Measurements from ENCODE around the gene RFX6.
"Not testable (repeated sequence)": the region's sequence is repeated elsewhere in the genome, so short reads cannot be mapped to it uniquely, and the experiment has no call there.

RFX6 gene, protein sequence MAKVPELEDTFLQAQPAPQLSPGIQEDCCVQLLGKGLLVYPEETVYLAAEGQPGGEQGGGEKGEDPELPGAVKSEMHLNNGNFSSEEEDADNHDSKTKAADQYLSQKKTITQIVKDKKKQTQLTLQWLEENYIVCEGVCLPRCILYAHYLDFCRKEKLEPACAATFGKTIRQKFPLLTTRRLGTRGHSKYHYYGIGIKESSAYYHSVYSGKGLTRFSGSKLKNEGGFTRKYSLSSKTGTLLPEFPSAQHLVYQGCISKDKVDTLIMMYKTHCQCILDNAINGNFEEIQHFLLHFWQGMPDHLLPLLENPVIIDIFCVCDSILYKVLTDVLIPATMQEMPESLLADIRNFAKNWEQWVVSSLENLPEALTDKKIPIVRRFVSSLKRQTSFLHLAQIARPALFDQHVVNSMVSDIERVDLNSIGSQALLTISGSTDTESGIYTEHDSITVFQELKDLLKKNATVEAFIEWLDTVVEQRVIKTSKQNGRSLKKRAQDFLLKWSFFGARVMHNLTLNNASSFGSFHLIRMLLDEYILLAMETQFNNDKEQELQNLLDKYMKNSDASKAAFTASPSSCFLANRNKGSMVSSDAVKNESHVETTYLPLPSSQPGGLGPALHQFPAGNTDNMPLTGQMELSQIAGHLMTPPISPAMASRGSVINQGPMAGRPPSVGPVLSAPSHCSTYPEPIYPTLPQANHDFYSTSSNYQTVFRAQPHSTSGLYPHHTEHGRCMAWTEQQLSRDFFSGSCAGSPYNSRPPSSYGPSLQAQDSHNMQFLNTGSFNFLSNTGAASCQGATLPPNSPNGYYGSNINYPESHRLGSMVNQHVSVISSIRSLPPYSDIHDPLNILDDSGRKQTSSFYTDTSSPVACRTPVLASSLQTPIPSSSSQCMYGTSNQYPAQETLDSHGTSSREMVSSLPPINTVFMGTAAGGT

DNA sequence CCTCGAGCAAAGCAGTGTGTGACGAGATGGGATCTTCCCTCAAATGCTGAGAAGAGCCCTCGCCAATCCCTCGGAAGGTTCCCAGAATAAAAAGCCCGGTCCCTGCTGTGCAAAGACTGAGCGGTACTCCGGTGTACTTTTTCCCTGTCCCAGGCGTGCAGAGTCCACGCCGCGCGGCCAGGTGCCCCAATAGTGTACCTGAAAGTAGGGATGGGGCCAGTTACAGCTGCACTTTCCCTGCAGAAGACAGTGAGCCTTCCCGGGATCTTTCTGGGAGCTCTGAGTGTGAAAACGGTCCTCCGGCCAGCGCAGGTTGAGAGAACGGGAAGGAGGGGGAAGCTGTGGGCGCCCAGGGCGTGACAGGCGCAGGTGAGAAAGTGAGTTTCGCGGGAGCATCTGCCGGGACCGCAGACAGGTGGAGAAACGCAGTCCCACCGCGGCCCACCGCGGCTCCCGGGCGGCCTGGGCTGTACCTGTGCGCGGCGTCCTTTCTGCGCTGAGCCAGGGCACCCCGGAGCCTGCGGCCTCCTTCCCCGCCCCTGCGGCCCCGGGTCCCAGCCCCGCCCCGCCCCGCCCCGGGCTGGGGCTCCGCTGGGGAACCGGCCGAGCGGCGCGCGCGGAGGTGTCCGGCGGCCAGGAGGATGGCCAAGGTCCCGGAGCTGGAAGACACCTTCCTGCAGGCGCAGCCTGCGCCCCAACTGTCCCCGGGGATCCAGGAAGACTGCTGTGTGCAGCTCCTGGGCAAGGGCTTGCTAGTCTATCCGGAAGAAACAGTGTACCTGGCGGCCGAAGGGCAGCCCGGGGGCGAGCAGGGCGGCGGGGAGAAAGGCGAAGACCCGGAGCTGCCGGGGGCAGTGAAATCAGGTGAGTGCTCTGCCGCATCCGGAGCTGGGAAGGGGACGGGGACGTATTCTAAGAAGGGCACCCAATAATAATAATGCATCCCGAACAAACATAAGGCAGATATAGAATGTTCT is at the start of gene RFX6:
Gene RFX6 (plus strand): TSS at position 608 of the 977 bp plus-strand sequence. CDS start 34 bp downstream, at position 642.
- H3K4me3 Mint-ChIP-seq = peak within 1 kb of the TSS; percentile 48 to 79
- no peaks in the 10 kb centered on the region for H3K9me3 Mint-ChIP-seq
- peaks cover 45% of the 10 kb centered on the region for H3K27me3 Mint-ChIP-seq
- no peak for DNase-seq
- H3K4me1 Mint-ChIP-seq = peaks cover 11% of the 10 kb centered on the region
- peak; percentile 62 for ATAC-seq
- no peak within 1 kb of the TSS for H3K27ac Mint-ChIP-seq

DNA sequence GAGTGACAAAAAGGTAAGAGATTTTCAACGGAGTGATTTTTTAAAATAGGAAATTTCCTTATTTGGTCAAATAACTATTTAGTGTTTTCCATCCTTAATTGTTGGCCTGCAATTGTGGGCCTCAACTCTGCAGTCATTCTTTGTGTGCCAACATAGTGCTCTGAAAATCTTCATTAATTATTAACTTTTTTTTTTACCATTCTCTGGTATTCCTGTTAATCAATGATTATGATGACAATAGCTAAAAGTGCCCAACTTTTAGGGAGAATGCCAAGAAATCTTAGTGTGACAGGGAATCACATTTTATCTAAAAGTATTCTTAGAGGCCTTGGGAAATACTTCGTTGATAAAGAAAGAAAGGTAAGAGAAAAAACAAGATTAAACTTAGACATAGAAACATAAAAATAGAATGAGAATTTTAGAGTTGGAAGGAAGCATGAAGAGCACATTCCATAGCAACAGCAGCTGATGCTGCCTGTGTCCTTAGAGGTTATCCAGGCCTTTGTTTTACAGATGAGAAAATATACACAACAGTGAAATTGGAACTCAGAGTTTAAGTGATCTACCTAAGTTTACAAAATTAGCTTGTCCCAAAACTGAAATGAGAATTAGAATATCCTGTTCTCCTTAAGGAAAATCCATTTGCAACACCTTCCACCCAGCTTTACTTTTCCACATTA is 49.3 kb upstream of the RFX6 start:
- no peaks in the 10 kb centered on the region for H3K27me3 Mint-ChIP-seq
- DNase-seq (no peak), ATAC-seq (no peak)
- H3K9me3 Mint-ChIP-seq = peaks cover 6 to 16% of the 10 kb centered on the region in 2 donors
- no peak overlapping the region for H3K4me3 Mint-ChIP-seq
- H3K27ac Mint-ChIP-seq = no peak overlapping the region
- H3K4me1 Mint-ChIP-seq = no peaks in the 10 kb centered on the region

DNA sequence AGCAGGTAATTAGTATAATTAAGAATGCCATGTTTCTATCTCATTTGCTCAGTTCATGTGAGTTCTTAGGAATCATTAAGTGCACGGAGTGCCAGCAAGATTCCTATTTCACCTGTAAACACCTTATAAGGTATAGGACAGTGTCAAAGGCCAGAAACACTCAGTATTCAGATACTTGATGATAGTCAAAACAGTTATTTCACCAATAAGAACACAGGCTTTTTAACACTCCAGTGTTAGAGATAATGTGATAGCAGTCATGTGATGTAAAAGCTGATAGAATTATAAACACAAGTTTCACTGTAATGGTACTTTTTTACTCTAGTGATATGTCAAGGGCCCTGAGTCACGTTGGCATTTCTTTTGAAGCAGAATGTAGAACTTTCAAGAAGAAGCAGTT is 48.1 kb upstream of the RFX6 start, which contains the start of gene GPRC6A:
Gene GPRC6A (minus strand): TSS at position 101 of the 400 bp plus-strand sequence. CDS start 70 bp downstream, at position 31.
- Mint-ChIP-seq H3K27me3 (no peaks in the 10 kb centered on the region), H3K9me3 (peaks cover 0 to 4% of the 10 kb centered on the region in 2 donors), H3K27ac (no peak within 1 kb of the TSS), H3K4me3 (no peak within 1 kb of the TSS), H3K4me1 (no peaks in the 10 kb centered on the region)
- DNase-seq = no peak
- no peak for ATAC-seq

DNA sequence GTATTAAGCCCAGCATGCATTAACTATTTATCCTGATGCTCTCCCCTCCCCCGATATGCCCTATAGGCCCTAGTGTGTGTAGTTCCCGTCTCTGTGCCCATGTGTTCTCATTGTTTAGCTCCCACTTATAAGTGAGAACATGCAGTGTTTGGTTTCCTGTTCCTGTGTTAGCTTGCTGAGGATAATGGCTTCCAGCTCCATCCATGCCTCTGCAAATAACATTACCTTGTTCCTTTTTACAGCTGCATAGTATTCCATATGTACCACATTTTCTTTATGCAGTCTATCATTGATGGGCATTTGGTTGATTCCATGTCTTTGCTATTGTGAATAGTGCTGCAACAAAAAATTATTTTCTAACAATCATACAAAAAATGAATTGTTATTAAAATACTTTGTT is 42.5 kb upstream of the RFX6 start:
- not testable (repeated sequence) for H3K4me3 Mint-ChIP-seq, H3K27me3 Mint-ChIP-seq, H3K27ac Mint-ChIP-seq, H3K4me1 Mint-ChIP-seq, H3K9me3 Mint-ChIP-seq, ATAC-seq, DNase-seq

DNA sequence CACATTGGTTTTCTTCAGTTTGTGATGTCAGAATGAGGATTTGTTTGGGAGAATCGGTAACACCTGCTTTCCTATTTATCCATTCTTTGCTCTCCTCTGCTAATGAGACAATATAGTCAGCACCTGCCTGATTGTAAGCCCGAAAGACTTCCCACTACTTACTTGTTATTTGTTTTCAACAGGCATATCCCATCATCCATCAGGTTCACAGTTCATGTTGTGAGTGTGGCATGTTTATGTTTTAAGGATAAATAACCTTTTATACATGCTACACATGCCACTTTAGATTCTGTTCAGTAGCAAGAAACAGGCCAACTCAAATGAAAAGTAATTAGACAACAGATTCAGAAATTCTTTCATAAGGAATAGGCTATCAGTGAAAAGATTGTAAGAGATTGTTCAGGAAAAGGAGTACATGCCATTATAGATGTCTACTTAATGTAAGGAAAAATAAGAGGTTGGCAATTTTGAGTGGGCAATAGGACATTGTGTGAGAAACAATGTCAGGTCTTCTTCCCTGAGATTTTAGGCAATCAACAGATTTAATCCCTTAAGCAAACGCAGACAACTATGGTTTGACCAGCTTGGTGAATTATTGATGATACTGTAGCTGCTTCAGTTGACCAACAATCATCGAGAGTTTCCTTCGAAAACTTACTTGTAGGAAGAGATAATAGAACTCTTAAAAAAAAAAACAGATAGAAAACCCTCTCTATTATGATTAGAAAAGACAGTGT is 40.3 kb upstream of the RFX6 start:
- H3K27ac Mint-ChIP-seq = no peak overlapping the region

DNA sequence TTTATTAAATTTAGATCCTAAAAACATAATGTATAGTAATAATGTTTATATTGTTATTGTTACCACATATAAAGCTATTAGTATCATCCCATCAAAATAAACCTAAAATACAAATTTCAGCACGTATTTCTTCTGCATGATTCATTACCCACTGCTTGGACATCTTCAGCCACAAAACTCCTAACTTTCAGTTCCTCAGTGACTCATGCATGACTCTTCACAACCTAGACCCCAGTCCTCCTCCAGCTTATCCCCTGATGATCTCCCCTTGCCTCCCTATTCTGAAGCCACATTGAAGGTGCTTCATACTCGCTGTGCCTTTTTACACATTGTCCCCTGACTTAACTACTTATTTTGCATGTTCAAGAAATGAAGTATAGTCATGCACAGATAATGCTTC is 37.0 kb upstream of the RFX6 start:
- H3K27me3 Mint-ChIP-seq = peaks cover 7% of the 10 kb centered on the region
- no peaks in the 10 kb centered on the region for H3K4me1 Mint-ChIP-seq
- H3K9me3 Mint-ChIP-seq = no peaks in the 10 kb centered on the region
- ATAC-seq (no peak), DNase-seq (no peak)
- H3K4me3 Mint-ChIP-seq = no peak overlapping the region
- H3K27ac Mint-ChIP-seq = no peak overlapping the region

More for the DNA sequence above, 40.3 kb upstream of the RFX6 start:
- H3K4me1 Mint-ChIP-seq = no peaks in the 10 kb centered on the region
- H3K9me3 Mint-ChIP-seq = no peaks in the 10 kb centered on the region
- ATAC-seq = no peak
- no peak for DNase-seq
- H3K27me3 Mint-ChIP-seq = peaks cover 7% of the 10 kb centered on the region
- H3K4me3 Mint-ChIP-seq = no peak overlapping the region

DNA sequence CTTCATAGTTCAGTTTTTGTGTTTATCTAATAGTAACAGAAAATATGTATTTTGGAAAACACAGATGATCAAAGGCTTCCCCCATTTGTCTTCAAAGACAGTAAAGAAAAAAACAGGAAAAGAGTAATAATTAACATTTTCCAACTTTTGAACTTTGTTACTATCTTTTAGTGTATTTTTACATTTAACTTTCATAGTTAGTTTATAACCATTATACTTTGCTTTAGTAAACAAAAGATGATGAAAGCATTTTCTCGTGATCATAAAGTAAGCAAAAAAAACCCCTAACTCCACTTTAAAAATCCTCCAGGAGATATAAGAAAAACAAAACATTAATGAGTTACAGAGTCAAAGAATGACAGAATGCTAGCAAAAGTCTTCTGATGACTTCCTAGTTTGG is 34.6 kb upstream of the RFX6 start:
- Mint-ChIP-seq H3K4me3 (no peak overlapping the region), H3K9me3 (no peaks in the 10 kb centered on the region), H3K27ac (no peak overlapping the region), H3K4me1 (no peaks in the 10 kb centered on the region), H3K27me3 (peaks cover 7% of the 10 kb centered on the region)
- no peak for ATAC-seq
- DNase-seq = no peak

DNA sequence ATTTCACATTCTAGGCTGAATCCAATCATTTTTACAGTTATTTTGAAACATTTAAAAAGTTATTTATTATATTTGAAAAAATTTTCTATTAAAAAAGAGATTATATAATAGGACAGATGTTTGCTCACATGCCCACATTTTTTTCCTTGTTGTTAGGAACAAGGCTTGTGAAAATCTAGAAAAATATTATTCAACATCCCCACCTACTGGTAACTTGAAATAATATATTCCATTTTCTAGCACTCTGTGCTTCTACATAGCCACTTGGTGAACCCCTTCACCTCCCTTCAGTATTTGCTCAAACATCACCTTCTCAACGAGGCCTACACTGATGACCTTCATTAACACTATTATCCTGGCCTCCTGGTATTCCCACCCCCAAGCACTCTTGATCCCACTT is 29.8 kb upstream of the RFX6 start:
- Mint-ChIP-seq H3K4me1 (no peaks in the 10 kb centered on the region), H3K27ac (no peak overlapping the region), H3K4me3 (no peak overlapping the region), H3K9me3 (peaks cover 0 to 7% of the 10 kb centered on the region in 2 donors), H3K27me3 (no peaks in the 10 kb centered on the region)
- ATAC-seq = no peak
- no peak for DNase-seq

DNA sequence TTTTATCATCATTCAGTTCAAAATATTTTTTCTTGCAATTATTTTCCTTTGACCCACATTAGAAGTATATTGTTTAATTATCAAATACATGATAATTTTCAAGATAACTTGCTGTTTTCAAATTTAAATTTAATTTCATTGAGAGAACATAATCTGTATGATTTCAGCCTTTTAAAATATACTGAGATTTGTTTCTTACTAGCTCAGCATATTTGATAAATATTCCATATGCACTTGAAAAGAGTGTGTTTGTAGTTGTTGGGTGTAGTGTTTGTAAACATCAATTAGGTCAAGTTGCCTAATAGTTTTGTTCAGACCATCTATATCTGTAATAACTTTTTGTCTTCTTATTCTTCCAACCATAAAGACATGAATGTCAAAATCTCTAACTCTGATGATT is 19.0 kb upstream of the RFX6 start:
- H3K9me3 Mint-ChIP-seq = peaks cover 28 to 53% of the 10 kb centered on the region in 2 donors
- no peaks in the 10 kb centered on the region for H3K4me1 Mint-ChIP-seq
- H3K27ac Mint-ChIP-seq = no peak overlapping the region

DNA sequence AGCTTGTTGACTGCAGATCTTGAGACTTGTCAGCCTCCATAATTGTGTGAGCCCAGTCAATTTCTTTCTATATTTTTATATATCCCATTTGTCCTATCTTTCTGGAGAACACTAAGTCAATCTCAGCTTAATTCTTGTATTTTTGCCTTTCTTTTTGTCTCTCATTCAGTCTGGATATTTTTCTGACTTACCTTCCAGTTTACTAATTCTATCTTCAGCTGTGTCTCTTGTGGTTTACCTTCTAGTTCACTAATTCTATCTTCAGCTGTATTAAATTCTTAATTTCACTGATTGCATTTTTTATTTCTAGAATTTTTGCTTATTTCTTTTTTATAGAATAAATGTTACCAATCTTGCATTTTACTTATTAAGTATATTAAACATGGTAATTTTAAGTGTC is 17.8 kb upstream of the RFX6 start:
- Mint-ChIP-seq H3K9me3 (peaks cover 20 to 43% of the 10 kb centered on the region in 2 donors), H3K27me3 (no peaks in the 10 kb centered on the region), H3K27ac (no peak overlapping the region), H3K4me1 (no peaks in the 10 kb centered on the region), H3K4me3 (no peak overlapping the region)
- no peak for ATAC-seq
- DNase-seq = no peak

More for the DNA sequence above, 19.0 kb upstream of the RFX6 start:
- DNase-seq = no peak
- no peak for ATAC-seq
- no peaks in the 10 kb centered on the region for H3K27me3 Mint-ChIP-seq
- no peak overlapping the region for H3K4me3 Mint-ChIP-seq

DNA sequence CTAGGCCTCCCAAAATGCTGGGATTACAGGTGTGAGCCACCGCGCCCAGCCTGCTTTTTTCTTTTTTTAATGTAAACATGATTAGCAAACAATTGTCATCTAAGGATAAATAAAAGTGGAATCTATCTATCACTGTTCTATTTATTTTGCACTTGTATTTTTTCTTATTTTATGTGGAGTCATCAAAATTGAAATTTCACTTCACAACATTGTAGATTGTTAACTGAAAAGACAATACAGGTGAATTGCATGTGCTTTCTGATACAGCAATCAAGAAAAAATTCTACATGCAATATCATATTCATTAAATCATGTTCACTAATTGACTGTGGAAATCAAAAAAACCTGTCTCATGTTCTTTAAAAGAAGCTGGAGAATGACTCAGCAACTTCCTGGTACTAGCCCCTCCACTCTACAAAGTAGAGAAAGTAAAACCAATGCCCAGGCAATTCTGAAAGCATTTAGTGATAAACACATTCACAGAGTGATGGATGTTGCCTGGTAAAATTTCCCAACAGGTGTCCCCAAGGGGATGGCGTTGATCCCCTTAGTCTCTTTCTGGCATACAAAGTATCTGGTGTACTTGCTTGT is 10.7 kb upstream of the RFX6 start:
- Mint-ChIP-seq H3K9me3 (peaks cover 0 to 3% of the 10 kb centered on the region in 2 donors), H3K27ac (no peak overlapping the region), H3K4me3 (no peak overlapping the region)

DNA sequence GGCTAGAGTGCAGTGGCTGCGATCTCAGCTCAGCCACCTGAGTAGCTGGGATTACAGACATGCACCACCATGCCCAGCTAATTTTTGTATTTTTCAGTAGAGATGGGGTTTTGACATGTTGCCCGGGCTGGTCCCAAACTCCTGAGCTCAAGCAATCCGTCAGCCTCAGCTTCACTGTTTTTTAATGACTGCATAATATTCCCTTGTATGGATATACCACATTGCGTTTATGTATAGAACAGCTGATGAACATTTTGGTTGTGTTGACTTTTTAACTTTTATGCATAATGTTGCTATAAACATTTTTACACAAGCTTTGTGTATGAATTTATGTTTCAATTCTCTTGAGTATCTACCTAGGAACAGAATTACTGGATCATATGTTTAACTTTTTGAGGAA is 4.3 kb upstream of the RFX6 start:
- Mint-ChIP-seq H3K27me3 (peaks cover 42% of the 10 kb centered on the region), H3K27ac (no peak overlapping the region)
- no peak for DNase-seq

More for the DNA sequence above, 10.7 kb upstream of the RFX6 start:
- DNase-seq (no peak), ATAC-seq (no peak)
- Mint-ChIP-seq H3K4me1 (no peaks in the 10 kb centered on the region), H3K27me3 (no peaks in the 10 kb centered on the region)

DNA sequence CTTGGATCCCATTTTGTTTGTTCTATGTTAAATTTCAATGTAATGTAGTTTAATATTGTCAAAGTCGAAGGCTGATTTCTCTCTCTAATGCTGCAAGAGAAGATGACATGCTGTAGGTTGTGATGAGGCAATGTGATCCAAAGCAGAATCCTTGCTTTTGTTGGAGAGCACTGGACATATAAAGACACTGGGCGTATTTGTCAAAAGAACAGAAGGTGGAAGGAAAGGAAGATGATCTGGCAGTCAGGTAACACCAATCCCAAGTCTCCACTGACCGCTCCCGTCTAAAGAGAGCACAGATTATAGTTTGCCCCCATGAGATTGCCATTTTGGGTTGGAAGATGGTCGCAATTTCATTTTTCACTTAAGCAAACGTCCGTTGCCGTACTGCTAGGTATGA is 935 bp upstream of the RFX6 start:
- Mint-ChIP-seq H3K27me3 (peaks cover 45% of the 10 kb centered on the region), H3K4me3 (peak overlapping the region; percentile 17 to 79)
- ATAC-seq = no peak

More for the DNA sequence above, 4.3 kb upstream of the RFX6 start:
- Mint-ChIP-seq H3K4me1 (peaks cover 11% of the 10 kb centered on the region), H3K9me3 (no peaks in the 10 kb centered on the region), H3K4me3 (no peak overlapping the region)
- ATAC-seq = no peak

More for the DNA sequence above, 935 bp upstream of the RFX6 start:
- no peak for DNase-seq
- no peaks in the 10 kb centered on the region for H3K9me3 Mint-ChIP-seq
- no peak overlapping the region for H3K27ac Mint-ChIP-seq
- H3K4me1 Mint-ChIP-seq = peaks cover 11% of the 10 kb centered on the region

All from stimulated activated naive CD8-positive, alpha-beta T cell treated with anti-CD3 and anti-CD28 coated beads, Interleukin-15, amount 100 ng/mL, for 72 hours (primary cell).